ENCODE measurements around the gene PIK3R6. TPM values are rescaled to one million over a fixed set of nuclear protein-coding genes. Genes with fewer than 3 reads are reported as not detected.

PIK3R6 gene
- total RNA-seq, 1 experiment from 2014 or later = not detected

- Histone ChIP-seq H3K9me3 (ENCODE audit: control insufficient read depth, low read depth, low read length) (no peaks in the 10 kb centered on the region), H2BK5ac (ENCODE audit: insufficient read length, low read length) (no peak overlapping the region), H3K4me2 (ENCODE audit: insufficient read depth, insufficient read length, low read length) (no peak overlapping the region), H3K14ac (ENCODE audit: insufficient read depth, low read length) (no peak overlapping the region), H4K8ac (replicated peaks; ENCODE audit: insufficient read length, low read depth, low read length) (no peak overlapping the region), H3K18ac (ENCODE audit: insufficient read length, low read depth, low read length) (no peak overlapping the region), H2BK12ac (ENCODE audit: insufficient read length, low read depth, low read length) (no peak overlapping the region), H2BK120ac (ENCODE audit: low read depth, low read length, poor library complexity, severe bottlenecking) (no peak overlapping the region), H3K4ac (ENCODE audit: low read depth, low read length) (no peak overlapping the region), H3K79me2 (ENCODE audit: insufficient read depth, low read length) (no peaks in the 10 kb centered on the region), H4K91ac (ENCODE audit: insufficient read length, low read depth, low read length) (no peak overlapping the region), H2AK5ac (ENCODE audit: insufficient read length, low read length) (no peak overlapping the region), H3K79me1 (ENCODE audit: insufficient read depth, low read depth, low read length, poor library complexity, severe bottlenecking) (no peaks in the 10 kb centered on the region), H3K23ac (ENCODE audit: insufficient read length, low read depth, low read length) (no peak overlapping the region), H3K27ac (ENCODE audit: insufficient read length, low read depth, low read length) (no peak overlapping the region), H3K23me2 (ENCODE audit: insufficient read length, low read depth, low read length, poor library complexity, severe bottlenecking) (no peaks in the 10 kb centered on the region), H3K4me1 (ENCODE audit: insufficient read depth, low read length) (no peaks in the 10 kb centered on the region), H2BK20ac (ENCODE audit: low read depth, low read length, poor library complexity, severe bottlenecking) (no peak overlapping the region), H4K5ac (ENCODE audit: insufficient read length, low read depth, low read length) (no peak overlapping the region), H2AFZ (ENCODE audit: low read length) (no peak overlapping the region), H2BK15ac (ENCODE audit: low read depth, low read length) (no peak overlapping the region), H3T11ph (ENCODE audit: low read length) (no peak overlapping the region), H3K9ac (ENCODE audit: extremely low read depth, insufficient read length, low read length) (no peak overlapping the region), H3K27me3 (ENCODE audit: insufficient read depth, low read length) (no peaks in the 10 kb centered on the region), H3K56ac (ENCODE audit: insufficient read length, low read depth, low read length) (no peak overlapping the region), H4K20me1 (ENCODE audit: control insufficient read depth, insufficient read depth, insufficient read length) (no peaks in the 10 kb centered on the region)
- H3K4me1 Mint-ChIP-seq = peaks cover 4 to 5% of the 10 kb centered on the region in 2 experiments
- peak overlapping the region in 1 of 3 experiments; percentile 31; a peak in 2 of 7 replicates for H3K27ac Mint-ChIP-seq
- WGBS (ENCODE audit: extremely low coverage, insufficient read length, low lambda C conversion rate) = no CpG with 5 or more reads among the region's 18 CpGs
- peaks cover 3% of the 10 kb centered on the region for H3K27me3 Mint-ChIP-seq (ENCODE audit: low read depth)
- DNase-seq = no peak
- H3K4me3 Mint-ChIP-seq = no peak overlapping the region
- H3K36me3 Mint-ChIP-seq (ENCODE audit: insufficient read depth in 1 of 3, low read depth in 3 of 3) = no peaks in the 10 kb centered on the region
- TF ChIP-seq, protein P1, sequence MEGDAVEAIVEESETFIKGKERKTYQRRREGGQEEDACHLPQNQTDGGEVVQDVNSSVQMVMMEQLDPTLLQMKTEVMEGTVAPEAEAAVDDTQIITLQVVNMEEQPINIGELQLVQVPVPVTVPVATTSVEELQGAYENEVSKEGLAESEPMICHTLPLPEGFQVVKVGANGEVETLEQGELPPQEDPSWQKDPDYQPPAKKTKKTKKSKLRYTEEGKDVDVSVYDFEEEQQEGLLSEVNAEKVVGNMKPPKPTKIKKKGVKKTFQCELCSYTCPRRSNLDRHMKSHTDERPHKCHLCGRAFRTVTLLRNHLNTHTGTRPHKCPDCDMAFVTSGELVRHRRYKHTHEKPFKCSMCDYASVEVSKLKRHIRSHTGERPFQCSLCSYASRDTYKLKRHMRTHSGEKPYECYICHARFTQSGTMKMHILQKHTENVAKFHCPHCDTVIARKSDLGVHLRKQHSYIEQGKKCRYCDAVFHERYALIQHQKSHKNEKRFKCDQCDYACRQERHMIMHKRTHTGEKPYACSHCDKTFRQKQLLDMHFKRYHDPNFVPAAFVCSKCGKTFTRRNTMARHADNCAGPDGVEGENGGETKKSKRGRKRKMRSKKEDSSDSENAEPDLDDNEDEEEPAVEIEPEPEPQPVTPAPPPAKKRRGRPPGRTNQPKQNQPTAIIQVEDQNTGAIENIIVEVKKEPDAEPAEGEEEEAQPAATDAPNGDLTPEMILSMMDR (conservative IDR thresholded peaks at IDR 0.05) = no peak
- H3K9me3 Mint-ChIP-seq = no peaks in the 10 kb centered on the region; a peak in 1 of 5 replicates
These were observed 43.6 kb upstream of the PIK3R6 start for GRCh38 chr17:8910969-8911604.
